NCI-H446 (cell line): ENCODE data around the gene DLX4.

Experiments
- DNase-seq, 2 experiments: peaks; one replicate each; lab custom pipeline; 2025; lab: John Stamatoyannopoulos, UW

DLX4 gene

GRCh38 chr17:49969134-49969759 is at the start of gene DLX4:
Gene DLX4 (plus strand): TSS chr17:49969190. CDS start chr17:49969469, 279 bp downstream.
- DNase-seq, result no peak

GRCh38 chr17:49920030-49920769 is 48.8 kb upstream of the DLX4 start:
- no peak for DNase-seq

- no peak for DNase-seq
These were observed 46.9 kb upstream of the DLX4 start for GRCh38 chr17:49922095-49922494.

GRCh38 chr17:49924116-49924515 is 44.9 kb upstream of the DLX4 start:
- DNase-seq, result no peak

GRCh38 chr17:49924589-49924988 is 44.4 kb upstream of the DLX4 start:
- DNase-seq, result no peak

GRCh38 chr17:49925921-49926320 is 43.1 kb upstream of the DLX4 start:
- no peak for DNase-seq

GRCh38 chr17:49926886-49927285 is 42.1 kb upstream of the DLX4 start:
- DNase-seq, result no peak

- no peak for DNase-seq
These were observed 40.7 kb upstream of the DLX4 start for GRCh38 chr17:49928126-49928800.

- no peak for DNase-seq
These were observed 40.0 kb upstream of the DLX4 start for GRCh38 chr17:49928837-49929475.

- DNase-seq, result no peak
These were observed 38.1 kb upstream of the DLX4 start for GRCh38 chr17:49930880-49931279.

GRCh38 chr17:49931416-49932137 is 37.4 kb upstream of the DLX4 start:
- DNase-seq, result no peak

- DNase-seq, result no peak
These were observed 36.8 kb upstream of the DLX4 start for GRCh38 chr17:49932138-49932723.

GRCh38 chr17:49932901-49933300 is 36.1 kb upstream of the DLX4 start:
- DNase-seq, result no peak

GRCh38 chr17:49935526-49936210 is 33.3 kb upstream of the DLX4 start:
- no peak for DNase-seq

GRCh38 chr17:49936386-49936785 is 32.6 kb upstream of the DLX4 start:
- DNase-seq, result no peak

GRCh38 chr17:49939318-49939717 is 29.7 kb upstream of the DLX4 start:
- no peak for DNase-seq

GRCh38 chr17:49941427-49941826 is 27.6 kb upstream of the DLX4 start:
- DNase-seq, result no peak

GRCh38 chr17:49942947-49943346 is 26.0 kb upstream of the DLX4 start:
- no peak for DNase-seq

GRCh38 chr17:49944273-49944870 is 24.6 kb upstream of the DLX4 start:
- no peak for DNase-seq

GRCh38 chr17:49946208-49946607 is 22.8 kb upstream of the DLX4 start:
- no peak for DNase-seq
